Jurkat, Clone E6-1 (cell line): Measurements from ENCODE around the gene TTYH3.
"Not testable (repeated sequence)": the region's sequence is repeated elsewhere in the genome, so short reads cannot be mapped to it uniquely, and the experiment has no call there.

Experiments
- DNase-seq: peaks from one replicate; pipeline ENCODE4 v3.0.0-alpha.2; 2011; ENCODE audit warnings: low read depth, low spot score
- H3K4me3 ChIP-seq: 2 replicates; pipeline ENCODE4 v1.5.1; 2011; ENCODE audit warnings: mild to moderate bottlenecking, low read length, control low read depth, moderate library complexity

Gene TTYH3

GRCh38 chr7:2675256-2675764, 43.5 kb downstream of the TTYH3 start:
- DNase-seq = no peak
- H3K4me3 ChIP-seq = no peak overlapping the region

- DNase-seq, H3K4me3 ChIP-seq: not testable (repeated sequence)
Observed at GRCh38 chr7:2676576-2676975, 44.8 kb downstream of the TTYH3 start.

DNA sequence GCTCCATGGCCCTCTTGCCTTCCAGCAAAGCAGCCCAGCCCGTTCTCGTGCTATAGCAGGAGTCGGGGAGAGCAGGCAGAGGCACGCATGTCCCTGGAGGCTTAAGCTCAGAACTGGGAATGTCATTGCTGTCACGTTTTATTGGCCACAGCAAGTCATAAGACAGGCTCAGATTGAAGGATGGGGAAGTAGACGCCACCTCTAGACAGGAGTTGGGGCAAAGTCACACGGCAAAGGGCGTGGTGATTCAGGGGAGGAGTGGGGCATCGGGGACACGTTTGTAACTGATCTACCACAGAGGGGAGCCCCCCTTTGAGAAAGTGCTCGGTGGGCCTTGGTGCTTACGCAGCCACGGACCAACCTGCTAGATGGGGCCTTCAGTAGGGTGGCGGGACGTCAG, 46.7 kb downstream of the TTYH3 start:
- H3K4me3 ChIP-seq, DNase-seq: not testable (repeated sequence)

GRCh38 chr7:2679135-2680127, 47.6 kb downstream of the TTYH3 start:
- H3K4me3 ChIP-seq = not testable (repeated sequence)

DNA sequence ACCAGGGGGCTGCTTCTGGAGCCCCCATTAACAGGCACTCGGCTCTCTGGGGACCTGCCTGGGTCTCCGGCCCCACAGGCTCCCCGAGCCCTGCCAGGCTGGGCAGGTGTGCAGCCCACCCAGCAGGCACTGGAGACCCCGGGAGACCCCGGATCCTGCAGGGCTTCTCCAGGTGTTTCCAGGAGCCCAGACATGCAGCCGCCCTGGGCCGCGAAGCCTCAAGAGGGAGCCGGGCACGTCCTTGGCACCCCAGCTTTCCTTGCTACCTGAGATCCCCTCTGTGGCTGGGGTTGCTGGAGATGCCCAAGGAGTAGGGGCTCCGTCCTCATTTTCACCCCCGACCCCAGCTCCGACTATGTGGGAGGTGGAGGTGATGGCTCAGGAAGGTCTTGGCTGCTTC, 48.5 kb downstream of the TTYH3 start:
- DNase-seq = no peak
- no peak overlapping the region for H3K4me3 ChIP-seq

More at GRCh38 chr7:2679135-2680127, 47.6 kb downstream of the TTYH3 start:
- not testable (repeated sequence) for DNase-seq

DNA sequence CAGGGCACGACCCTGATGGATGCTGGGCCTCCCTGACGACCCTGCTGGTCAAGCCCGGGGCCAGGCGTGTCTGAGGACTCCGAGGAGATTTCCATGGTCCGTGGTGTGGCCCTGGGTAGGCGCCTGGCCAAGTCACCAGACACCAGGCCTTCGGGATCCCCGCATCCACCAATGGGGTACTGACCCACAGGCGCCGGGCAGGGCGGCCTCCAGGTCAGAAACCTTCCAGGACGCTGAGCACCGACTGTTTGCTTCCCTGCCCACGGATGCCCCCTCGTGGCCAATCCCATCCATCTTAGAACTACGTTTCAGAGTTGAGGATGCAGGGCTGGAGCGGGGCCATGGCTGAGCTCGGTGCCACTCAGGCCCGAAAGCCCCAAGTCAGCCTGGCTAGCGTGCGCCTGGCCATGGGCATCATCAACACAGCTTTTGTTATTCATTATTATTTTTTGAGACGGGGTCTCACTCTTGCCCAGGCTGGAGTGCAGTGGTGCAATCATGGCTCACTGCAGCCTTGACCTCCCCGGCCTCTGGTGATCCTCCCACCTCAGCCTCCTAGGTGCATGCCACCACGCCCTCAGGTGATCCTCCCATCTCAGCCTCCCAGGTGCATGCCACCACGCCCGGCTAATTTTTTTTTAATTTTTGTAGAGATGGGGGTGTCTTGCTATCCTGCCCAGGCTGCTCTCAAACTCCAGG, 49.2 kb downstream of the TTYH3 start:
- H3K4me3 ChIP-seq = no peak overlapping the region
- peak; percentile 20 for DNase-seq

DNA sequence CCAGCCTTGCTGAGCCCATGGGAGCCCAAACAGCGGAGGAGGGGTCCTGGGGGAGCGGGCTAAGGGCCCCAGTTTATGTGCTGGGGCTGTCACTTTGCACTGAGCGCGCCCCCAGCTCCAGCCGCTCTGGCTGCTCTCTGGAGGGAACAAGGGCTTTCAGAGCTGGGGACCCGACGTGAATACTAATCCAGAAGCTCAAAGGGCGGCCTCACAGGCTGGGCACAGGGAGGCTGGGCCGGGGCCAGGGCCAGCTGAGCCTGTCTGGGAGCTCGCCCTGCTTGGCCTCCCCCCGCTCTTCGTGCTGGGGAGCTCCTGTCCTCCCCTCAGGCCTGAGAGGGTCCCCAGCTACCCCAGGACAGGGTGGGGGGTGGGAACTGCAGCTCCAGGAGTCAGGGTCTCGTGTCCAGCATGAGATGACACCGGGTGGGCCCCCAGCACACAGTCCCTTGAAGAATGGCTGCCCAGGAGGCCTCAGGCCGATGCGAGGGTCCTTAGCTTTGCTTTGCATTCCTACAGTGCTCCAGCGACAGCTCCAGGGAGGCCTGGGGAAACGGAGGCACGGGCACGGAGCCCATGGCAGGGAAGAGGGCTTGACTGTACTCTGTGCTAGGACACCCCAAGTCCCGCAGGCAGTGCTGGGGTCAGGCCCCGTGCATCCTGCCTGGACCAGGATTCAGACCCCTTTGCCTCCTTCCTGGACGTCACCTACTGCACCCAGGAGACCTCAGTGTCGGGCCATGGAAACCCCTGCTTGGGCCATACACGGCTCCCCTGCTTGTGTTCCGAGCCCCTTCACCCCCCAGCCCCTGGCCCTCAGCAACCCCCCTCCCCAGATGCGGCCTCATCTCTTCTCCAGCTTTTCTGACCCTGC, 50.4 kb downstream of the TTYH3 start:
- no peak overlapping the region for H3K4me3 ChIP-seq
- no peak for DNase-seq

GRCh38 chr7:2684501-2684900, 52.7 kb downstream of the TTYH3 start:
- no peak for DNase-seq
- H3K4me3 ChIP-seq = no peak overlapping the region

- H3K4me3 ChIP-seq = no peak overlapping the region
- no peak for DNase-seq
Observed at GRCh38 chr7:2686101-2686500, 54.3 kb downstream of the TTYH3 start.

DNA sequence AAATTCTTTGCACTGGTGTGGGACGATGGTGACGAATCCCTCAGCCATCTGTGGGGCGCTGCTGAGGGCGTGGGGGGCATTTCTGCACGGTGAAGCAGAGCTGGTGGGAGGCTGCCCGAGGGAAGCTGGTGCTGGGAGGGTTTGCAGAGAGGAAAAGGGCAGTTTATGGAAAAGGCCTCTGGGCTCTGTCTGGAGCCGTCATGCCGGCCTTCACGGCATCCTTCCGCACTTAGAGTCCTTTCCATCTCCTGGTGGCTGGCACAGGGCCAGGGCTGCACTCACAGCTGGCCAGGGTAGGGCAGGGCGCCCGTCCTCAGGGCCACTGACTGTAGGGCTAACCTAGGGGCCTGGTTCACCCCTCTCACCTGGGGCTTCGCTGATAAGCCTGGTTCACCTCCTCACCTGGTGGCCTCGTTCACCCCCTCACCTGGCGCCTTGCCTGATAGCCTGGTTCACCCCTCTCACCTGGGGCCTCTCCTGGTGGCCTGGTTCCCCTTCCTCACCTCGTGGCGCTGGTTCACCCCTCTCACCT, 55.6 kb downstream of the TTYH3 start:
- no peak overlapping the region for H3K4me3 ChIP-seq
- no peak for DNase-seq

- DNase-seq = no peak
- H3K4me3 ChIP-seq = no peak within 1 kb of the TSS
Observed at GRCh38 chr7:2687881-2688318, 56.1 kb downstream of the TTYH3 start, which contains the start of gene AMZ1. Gene AMZ1, plus strand, starts transcription at chr7:2688202. Its CDS starts 12,250 bp downstream, at chr7:2700452.

GRCh38 chr7:2688409-2689342, 56.9 kb downstream of the TTYH3 start:
- no peak for DNase-seq
- no peak overlapping the region for H3K4me3 ChIP-seq

DNA sequence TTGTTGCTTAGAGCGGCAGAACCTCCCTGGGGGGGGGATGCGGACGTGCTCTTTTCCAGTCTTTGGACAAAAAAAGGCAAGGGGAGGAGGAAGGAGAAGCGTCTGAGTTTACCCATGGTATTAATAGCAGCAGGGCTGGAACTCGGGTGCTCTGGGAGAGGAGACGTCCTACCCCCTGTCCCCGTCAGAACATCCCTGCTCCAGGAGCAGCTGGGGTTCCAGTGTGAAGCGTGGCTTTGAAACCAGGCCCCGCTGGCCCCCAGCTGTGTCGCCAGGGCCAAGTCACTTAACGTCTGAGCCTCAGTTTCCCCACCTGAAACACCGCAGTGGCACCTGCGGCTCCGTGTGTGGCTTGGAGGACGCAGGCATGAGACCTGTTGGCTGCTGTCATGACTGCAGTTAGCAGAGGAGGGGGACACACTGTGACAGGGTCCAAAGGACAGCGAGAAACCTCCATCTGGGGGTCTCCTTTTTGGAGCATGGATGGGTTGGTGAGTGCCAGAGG, 57.6 kb downstream of the TTYH3 start:
- DNase-seq = no peak
- no peak overlapping the region for H3K4me3 ChIP-seq

DNA sequence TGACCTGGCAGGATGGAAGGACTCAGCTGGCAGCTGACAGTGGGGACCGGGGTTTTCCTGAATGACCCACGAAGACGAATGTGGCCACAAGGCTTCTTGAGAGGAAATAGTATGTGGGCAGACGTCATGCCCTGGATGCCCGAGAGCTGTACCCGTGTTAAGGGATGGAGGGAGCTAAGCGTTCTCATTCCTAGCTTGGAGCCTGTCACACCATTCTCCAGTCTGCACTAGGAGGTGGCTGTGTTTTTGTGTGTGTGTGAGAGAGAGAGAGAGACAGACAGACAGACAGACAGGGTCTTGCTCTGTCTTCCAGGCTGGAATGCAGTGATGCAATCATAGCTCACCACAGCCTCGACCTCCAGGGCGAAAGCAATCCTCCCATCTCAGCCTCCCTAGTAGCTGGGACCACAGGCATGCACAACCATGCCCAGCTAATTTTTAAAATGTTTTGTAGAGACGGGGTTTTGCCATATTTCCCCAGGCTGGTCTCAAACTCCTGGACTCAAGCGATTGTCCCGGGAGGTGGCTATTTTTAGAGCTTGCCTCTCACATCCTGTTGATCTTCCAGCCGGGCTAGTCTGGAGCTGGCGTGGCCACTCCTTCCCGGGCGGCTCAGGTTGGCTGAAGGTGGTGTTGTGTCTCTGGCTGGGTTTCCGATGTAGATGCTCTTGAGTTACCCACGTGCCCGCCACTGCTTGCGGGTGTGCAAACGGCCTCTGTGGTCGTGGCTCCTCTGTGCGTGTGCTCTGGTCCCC, 58.3 kb downstream of the TTYH3 start:
- no peak overlapping the region for H3K4me3 ChIP-seq
- no peak for DNase-seq

- no peak for DNase-seq
- H3K4me3 ChIP-seq = no peak overlapping the region
Observed at GRCh38 chr7:2691011-2691707, 59.4 kb downstream of the TTYH3 start.

- DNase-seq, H3K4me3 ChIP-seq: not testable (repeated sequence)
Observed at GRCh38 chr7:2691932-2692439, 60.2 kb downstream of the TTYH3 start.
